Endothelial cell (in vitro differentiated cells): ENCODE measurements around the gene HLCS. TPM values are rescaled to one million over a fixed set of nuclear protein-coding genes. Genes with fewer than 3 reads are reported as not detected.
A peak's percentile ranks its signal among the peaks of the same experiment; 100 is the strongest.

Experiments
- DNase-seq: peaks from one replicate; pipeline ENCODE4 v3.0.0; 2021; ENCODE audit warnings: low spot score
- H3K27ac Mint-ChIP-seq: one replicate; pipeline ENCODE4 v1.8.0; 2021; ENCODE audit warnings: mixed read lengths, inconsistent platforms; ENCODE audit not compliant: unreplicated experiment
- H3K27me3 Mint-ChIP-seq: one replicate; pipeline ENCODE4 v1.8.0; 2021; ENCODE audit warnings: mild to moderate bottlenecking, moderate library complexity, mixed read lengths, inconsistent platforms; ENCODE audit not compliant: unreplicated experiment
- H3K36me3 Mint-ChIP-seq: one replicate; pipeline ENCODE4 v1.8.0; 2021; ENCODE audit warnings: mild to moderate bottlenecking, low read depth, mixed read lengths, inconsistent platforms; ENCODE audit not compliant: unreplicated experiment
- H3K4me1 Mint-ChIP-seq: one replicate; pipeline ENCODE4 v1.8.0; 2021; ENCODE audit warnings: mild to moderate bottlenecking, mixed read lengths, inconsistent platforms; ENCODE audit not compliant: unreplicated experiment
- H3K4me3 Mint-ChIP-seq: one replicate; pipeline ENCODE4 v1.8.0; 2021; ENCODE audit warnings: mild to moderate bottlenecking, mixed read lengths, inconsistent platforms; ENCODE audit not compliant: unreplicated experiment
- H3K9me3 Mint-ChIP-seq: one replicate; pipeline ENCODE4 v1.8.0; 2021; ENCODE audit warnings: mixed read lengths, inconsistent platforms; ENCODE audit not compliant: unreplicated experiment
- total RNA-seq: library from RNA; stranded (reverse); fragmentation: NEBNext Ultra II Directional; extraction: Animal tissue kit (Norgen Biotek cat#: 25700); gene quantifications from one replicate; pipeline ENCODE4 v1.2.1, GENCODE V29; 2021; ENCODE audit not compliant: unreplicated experiment
- TF ChIP-seq, protein P1 (sequence below): fragments of 200-600 bp; sonication (generic); IDR thresholded peaks from one replicate; pipeline ENCODE4 v1.5.0; 2021; ENCODE audit warnings: antibody characterized with exemption; ENCODE audit not compliant: unreplicated experiment

The HLCS gene
- total RNA-seq, 1 donor from 2014 or later = 97.4 TPM

- H3K27me3 Mint-ChIP-seq = peaks cover 8% of the 10 kb centered on the region
- H3K27ac Mint-ChIP-seq = no peak overlapping the region
- peaks cover 14% of the 10 kb centered on the region for H3K4me1 Mint-ChIP-seq
- H3K9me3 Mint-ChIP-seq = no peaks in the 10 kb centered on the region
- H3K36me3 Mint-ChIP-seq = peaks cover 9% of the 10 kb centered on the region
- TF ChIP-seq, protein P1, sequence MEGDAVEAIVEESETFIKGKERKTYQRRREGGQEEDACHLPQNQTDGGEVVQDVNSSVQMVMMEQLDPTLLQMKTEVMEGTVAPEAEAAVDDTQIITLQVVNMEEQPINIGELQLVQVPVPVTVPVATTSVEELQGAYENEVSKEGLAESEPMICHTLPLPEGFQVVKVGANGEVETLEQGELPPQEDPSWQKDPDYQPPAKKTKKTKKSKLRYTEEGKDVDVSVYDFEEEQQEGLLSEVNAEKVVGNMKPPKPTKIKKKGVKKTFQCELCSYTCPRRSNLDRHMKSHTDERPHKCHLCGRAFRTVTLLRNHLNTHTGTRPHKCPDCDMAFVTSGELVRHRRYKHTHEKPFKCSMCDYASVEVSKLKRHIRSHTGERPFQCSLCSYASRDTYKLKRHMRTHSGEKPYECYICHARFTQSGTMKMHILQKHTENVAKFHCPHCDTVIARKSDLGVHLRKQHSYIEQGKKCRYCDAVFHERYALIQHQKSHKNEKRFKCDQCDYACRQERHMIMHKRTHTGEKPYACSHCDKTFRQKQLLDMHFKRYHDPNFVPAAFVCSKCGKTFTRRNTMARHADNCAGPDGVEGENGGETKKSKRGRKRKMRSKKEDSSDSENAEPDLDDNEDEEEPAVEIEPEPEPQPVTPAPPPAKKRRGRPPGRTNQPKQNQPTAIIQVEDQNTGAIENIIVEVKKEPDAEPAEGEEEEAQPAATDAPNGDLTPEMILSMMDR = no peak
- H3K4me3 Mint-ChIP-seq = no peak overlapping the region
- DNase-seq = no peak
Measured at GRCh38 chr21:36839123-36839522, 127.3 kb downstream of the HLCS start.

GRCh38 chr21:36835383-36835795, 131.1 kb downstream of the HLCS start:
- no peak overlapping the region for H3K27ac Mint-ChIP-seq
- no peak overlapping the region for H3K4me3 Mint-ChIP-seq
- DNase-seq = no peak
- TF ChIP-seq, protein P1 = no peak
- H3K36me3 Mint-ChIP-seq = peaks cover 19% of the 10 kb centered on the region
- peaks cover 7% of the 10 kb centered on the region for H3K27me3 Mint-ChIP-seq
- no peaks in the 10 kb centered on the region for H3K9me3 Mint-ChIP-seq
- H3K4me1 Mint-ChIP-seq = peaks cover 15% of the 10 kb centered on the region

DNA sequence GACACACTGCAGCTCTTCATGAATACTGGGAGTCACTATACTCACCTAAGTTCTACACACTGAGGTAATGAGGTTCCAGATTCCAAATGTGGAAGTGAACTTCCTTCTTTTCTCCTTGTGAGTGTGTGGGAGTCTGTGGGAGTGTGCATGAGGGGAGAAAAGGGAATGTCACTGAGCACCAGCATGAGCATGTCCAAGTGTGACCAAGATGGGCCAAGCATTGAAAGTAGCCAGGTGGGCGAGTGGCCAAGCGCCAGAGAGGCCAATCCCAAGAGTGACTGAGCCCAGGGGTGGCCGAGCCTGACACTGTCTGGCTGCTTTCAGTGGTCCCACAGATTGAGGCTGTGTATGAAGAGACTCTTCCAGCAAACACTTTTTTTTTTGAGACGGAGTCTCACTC, 132.3 kb downstream of the HLCS start:
- H3K4me1 Mint-ChIP-seq = peaks cover 15% of the 10 kb centered on the region
- peak overlapping the region; percentile 13 for H3K4me3 Mint-ChIP-seq
- H3K36me3 Mint-ChIP-seq = peaks cover 19% of the 10 kb centered on the region

DNA sequence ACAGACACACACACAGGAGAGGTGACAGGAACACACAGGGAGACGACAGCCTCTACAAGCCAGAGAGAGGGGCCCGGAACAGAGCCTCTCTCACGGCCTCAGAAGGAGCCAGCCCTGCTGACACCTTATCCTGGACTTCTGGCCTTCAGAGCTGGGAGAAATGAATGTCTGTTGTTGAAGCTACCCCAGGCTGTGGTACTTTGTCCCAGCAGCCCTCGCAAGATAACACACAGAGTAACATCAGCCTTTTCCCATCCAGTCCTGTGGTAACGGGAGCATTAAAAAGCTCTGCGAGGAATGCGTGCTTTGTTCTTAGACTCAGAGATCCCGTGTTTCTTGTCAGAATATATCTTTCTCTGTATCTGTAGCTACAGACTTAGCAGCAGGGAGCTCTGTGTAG, 136.4 kb downstream of the HLCS start:
- no peak overlapping the region for H3K4me3 Mint-ChIP-seq
- TF ChIP-seq, protein P1 = no peak
- H3K36me3 Mint-ChIP-seq = peaks cover 21% of the 10 kb centered on the region
- peaks cover 3% of the 10 kb centered on the region for H3K4me1 Mint-ChIP-seq
- H3K27me3 Mint-ChIP-seq = peaks cover 2% of the 10 kb centered on the region
- DNase-seq = no peak
- H3K9me3 Mint-ChIP-seq = no peaks in the 10 kb centered on the region
- H3K27ac Mint-ChIP-seq = no peak overlapping the region

More for the DNA sequence above, 132.3 kb downstream of the HLCS start:
- Mint-ChIP-seq H3K27ac (no peak overlapping the region), H3K9me3 (no peaks in the 10 kb centered on the region), H3K27me3 (peaks cover 7% of the 10 kb centered on the region)
- DNase-seq = no peak
- TF ChIP-seq, protein P1 = no peak

GRCh38 chr21:36828891-36829515, 137.5 kb downstream of the HLCS start:
- TF ChIP-seq, protein P1 = no peak
- no peak for DNase-seq
- Mint-ChIP-seq H3K27ac (no peak overlapping the region), H3K4me1 (peaks cover 7% of the 10 kb centered on the region), H3K27me3 (no peaks in the 10 kb centered on the region), H3K4me3 (no peak overlapping the region), H3K36me3 (peaks cover 25% of the 10 kb centered on the region), H3K9me3 (no peaks in the 10 kb centered on the region)
